ENCODE data around the gene CEP104.
A peak's percentile ranks its signal among the peaks of the same experiment; 100 is the strongest.

CEP104 gene

DNA sequence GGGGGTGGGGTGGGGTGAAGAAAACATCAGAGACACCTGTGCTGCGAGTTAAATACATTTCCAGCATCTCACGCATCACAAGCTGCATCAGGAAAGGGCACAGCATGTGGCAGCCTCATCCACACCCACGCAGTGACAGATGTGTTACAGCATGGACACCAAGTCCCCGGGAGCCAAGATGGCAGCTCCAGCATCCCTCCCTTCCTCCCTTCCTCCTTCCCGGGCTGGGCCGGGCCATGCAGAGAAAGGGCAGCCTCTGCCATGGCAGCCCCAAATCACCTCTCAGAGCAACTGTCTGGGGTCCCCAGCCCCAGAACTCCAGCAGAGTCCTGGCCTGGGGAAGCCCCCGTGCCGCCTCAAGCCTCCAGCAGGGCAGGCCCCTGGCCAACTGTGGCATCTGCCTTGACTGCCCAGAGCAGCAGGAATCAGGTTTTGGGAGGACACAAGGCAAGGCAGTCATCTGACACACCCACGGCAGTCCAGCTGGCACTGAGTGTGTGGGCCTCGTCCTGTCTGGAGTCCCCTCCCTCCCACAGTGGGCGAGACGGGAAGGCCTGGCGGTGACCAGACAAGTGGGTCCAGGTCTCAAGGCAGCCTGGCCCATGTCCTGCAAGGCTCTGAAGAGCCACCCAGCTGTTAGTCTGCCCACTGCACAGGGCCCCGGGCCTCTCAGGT, 78.3 kb downstream of the CEP104 start:
- no peak for DNase-seq (ENCODE audit: low spot score)

DNA sequence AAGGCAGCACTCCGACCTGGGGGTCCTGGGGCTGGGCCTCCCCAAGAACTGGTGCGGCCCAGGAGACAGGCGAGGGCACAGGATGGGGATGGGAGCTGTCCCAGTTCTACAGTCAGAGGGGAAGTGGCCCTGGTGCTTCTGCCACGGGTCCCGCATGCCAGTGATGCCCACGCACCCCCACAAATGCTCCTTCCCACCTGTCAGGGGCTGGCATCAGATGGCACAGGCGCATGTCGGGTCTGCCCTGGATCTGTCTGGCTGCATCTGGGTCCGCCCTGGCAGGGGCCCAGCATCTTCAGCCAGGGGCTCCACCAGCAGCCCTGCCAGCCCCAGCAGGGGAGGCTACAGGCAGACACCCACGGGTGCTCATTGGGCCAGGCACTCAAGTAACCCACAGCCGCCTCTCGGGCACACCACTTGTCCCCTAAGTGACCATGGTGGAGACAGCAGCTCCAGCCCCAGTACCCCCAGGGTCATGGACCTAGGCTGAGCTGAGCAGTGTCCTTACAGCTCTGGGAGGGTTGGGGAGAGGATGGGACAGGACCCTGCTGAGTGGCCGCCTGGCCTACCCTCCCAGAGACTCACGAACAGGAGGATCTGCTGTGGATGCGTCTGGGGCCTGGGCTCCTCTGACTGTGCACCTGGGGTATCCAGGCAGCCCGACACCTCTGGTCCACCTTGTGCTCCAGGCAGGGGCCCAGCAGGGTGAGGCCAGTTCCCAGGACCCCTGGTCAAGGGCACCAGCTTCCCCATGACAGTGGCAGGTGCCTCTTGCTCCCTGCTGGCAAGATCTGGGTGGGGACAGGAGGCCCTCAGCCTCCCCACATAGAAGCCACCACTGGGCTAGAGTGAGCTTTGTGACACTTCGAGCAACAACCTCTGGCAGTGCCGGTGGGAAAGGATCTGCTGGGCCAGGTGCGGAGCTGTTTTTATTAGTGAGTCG, 79.1 kb downstream of the CEP104 start:
- DNase-seq (ENCODE audit: low spot score) = no peak

GRCh38 chr1:3777078-3777547, 79.9 kb downstream of the CEP104 start:
- DNase-seq (ENCODE audit: low spot score) = no peak

GRCh38 chr1:3776231-3776961, 80.6 kb downstream of the CEP104 start:
- no peak for DNase-seq (ENCODE audit: low spot score)

DNA sequence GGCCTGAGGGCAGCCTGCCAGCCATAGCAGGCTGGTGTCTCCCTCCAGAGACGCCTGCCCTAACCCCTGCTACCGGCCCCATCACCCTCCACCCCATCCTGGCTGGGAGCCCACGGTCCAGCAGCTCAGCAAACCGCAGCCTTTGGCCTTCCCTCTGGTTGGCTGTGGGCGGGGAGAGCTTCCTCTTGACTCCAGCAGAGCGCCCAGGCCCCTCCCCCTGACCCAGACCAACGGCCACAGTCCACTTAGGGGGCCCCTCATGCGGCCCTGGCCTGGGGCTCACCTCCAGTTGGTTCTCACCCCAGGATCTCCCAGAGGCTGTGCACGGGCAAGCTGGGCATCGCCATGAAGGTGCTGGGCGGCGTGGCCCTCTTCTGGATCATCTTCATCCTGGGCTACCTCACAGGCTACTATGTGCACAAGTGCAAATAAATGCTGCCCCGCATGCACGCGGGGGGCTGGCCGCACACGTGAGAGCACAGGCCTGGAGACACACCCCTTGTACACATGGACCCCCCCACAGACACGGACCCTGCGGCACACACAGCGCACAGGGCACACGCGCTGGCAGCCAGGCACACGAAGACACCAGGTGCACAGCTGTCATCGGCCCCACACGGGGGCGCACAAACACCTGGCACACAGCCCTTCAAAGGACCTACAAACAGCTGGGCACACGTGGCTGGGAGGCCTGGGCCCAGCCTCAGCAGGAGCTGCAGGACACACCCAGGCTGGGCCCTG, 81.4 kb downstream of the CEP104 start:
- DNase-seq (ENCODE audit: low spot score) = peak; percentile 65

DNA sequence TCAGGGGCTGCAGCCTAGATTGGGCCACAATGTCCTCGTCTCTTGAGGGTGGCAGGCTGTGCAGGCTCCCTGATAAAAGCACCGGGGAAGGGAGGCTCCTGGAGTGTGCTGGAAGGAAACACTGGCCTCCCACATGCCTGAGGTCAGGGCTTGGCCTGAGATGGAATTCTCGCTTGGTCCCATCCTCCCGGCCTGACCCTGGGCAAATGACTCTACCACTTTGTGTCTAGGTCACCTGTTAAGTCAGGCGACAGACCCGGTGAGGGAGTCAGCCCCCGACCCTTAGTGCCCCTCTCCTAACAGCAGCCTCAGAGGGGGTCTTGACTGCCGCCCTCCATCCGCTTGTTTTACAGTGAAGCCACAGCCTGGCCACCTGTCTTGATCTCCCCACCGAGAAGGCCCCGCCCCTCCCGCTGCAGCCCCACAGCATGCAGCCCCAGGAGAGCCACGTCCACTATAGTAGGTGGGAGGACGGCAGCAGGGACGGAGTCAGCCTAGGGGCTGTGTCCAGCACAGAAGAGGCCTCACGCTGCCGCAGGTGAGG, 82.0 kb downstream of the CEP104 start:
- DNase-seq (ENCODE audit: low spot score) = no peak

DNA sequence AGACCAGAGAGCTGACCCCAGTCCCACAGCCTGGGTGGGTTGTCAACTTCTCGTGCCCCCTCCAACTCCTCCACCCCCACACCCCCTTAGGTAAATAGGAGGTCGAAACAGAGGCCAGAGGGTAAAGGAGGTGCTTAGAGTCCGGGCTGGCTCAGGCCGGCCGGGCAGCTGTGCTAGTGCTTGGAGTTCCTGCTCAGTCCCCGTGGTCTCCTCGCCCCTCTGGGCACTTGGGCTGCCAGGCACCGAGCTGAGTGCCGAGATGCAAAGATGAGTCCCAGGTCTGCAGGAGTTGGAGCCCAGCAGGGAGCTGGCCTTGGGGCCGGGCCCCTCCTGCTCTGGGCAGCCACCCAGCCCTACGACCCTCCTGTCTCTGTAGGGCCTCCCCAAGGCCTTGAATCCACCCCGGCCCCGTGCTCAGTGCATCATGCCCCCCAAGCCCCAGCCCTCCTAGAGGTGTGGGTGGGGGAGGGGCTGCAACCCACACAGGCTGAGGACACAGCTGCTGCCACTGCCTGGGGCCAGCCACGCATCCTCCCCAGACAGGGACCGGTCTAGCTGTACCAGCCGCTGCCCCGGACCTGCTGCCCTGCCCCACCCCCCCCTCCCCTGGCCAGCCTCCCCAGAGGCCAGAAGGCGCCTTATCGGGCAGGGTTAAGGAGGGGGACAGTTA, 82.6 kb downstream of the CEP104 start:
- no peak for DNase-seq (ENCODE audit: low spot score)

DNA sequence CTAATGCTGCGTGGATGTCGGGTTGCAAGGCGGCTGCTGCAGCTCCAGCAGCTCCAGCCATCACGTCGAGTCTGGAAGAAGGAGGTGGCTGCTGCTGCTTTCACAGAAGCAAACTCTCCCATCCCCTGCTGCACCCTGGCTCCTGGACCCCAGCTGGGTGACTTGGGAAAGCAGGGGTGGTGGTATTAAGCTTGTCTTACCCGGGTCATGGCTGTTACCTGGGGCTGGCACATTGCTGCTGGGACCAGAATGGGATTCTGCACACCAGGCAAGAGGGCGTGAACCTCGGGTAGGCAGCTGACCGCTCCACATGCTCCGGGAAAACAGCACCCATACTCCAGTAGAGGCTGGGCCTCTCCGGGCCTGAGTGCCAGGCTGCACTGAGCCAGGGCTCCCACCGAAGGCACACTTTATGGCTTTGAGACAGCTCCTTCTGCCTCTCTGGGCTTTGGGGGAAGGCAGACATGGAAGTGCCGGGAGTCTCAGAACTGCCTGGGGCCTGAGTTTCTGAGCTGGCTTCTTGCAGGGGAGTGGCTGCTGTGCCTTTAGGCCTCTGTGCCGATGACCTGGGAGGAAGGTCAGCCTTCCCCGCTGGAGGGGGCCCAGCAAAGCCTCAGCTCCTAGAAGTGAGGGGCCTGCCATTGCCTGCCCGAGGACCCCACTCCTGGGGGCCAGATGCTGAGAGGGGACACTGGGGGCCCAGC, 83.3 kb downstream of the CEP104 start:
- DNase-seq (ENCODE audit: low spot score) = no peak

DNA sequence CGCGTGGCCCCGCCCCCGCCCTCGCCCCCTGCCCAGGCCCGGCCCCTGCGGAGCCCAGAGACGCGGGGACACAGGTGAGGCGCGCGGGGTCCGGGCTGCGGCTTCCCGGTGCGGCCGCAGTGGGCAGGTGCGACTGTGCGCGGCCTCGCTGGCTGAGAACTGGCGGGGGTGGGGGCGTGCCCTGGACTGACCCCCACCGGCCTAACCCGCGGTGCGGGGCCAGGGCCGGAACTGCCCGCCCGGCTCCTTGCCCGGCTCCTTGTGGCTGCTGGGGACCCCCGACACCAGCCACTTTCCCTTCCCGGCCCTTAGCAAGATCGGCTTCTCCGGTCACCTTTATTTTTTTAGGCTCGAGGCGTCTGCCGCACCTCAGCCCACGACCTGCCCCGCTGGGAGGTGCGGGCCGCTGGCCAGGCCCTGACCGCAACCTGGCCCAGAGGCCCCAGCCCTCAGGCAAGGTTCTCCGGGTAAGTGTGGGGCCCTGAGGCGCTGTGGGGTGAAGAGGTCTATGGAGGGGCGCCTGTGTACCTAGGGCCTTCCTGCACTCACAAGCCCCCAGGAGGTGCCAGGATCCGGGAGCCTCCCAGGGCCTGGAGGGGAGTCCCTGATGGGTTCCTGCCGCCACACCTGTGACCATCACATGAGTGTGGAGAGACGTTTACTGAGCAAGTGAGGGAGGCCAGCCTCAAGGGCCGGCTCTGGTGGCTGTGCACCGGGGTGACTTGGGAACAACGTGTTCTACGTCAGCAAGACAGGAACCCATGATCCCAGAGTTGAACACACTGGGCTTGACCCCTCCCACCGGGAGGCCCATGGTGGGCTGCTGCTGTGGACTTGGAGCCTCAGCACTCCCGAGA, 84.1 kb downstream of the CEP104 start, which contains the start of gene SMIM1:
Gene SMIM1, plus strand, starts transcription at position 35 of the 857 bp plus-strand sequence. CDS start 2,625 bp downstream, outside the sequence.
- no peak for DNase-seq (ENCODE audit: low spot score)

- DNase-seq (ENCODE audit: low spot score) = peak; percentile 80
Measured at GRCh38 chr1:3772027-3772714, 84.8 kb downstream of the CEP104 start.

GRCh38 chr1:3771108-3772026, 85.6 kb downstream of the CEP104 start:
- DNase-seq (ENCODE audit: low spot score) = no peak

DNA sequence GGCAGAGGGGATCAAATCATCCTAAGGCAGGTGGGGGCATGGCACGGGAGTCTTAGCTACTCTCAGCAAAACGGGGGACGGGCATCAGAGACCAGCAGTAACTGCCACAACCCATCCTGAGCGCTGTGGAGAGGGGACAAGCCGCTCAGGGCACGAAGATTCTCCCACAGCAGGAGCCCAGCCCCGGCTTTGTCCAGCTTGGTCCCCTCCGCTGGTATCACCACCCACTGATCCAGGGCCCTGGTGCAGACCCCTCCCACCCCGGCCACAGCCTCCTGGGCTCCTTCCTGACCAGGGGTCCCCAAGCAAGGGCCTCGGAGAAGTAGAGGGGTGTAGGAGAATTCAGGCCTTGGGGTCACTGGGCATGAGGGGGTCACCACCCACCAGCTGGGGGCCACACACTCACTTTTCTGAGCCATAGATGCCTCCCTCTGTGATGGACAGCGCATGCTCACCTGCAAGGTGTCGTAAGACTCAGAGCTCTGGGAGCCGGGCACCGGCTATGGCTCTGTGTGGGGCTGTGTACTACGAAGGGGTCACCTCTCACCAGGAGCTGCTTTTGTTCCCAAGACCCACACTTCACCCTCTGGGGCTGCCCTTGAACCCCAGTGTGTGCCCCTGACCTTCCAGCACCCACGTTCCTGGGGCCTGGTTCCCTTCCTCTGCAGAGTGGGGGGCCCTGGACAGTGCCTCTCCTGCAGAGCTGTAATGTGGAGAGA, 86.8 kb downstream of the CEP104 start:
- no peak for DNase-seq (ENCODE audit: low spot score)

GRCh38 chr1:3768811-3769390, 88.1 kb downstream of the CEP104 start:
- no peak for DNase-seq (ENCODE audit: low spot score)

GRCh38 chr1:3767328-3767925, 89.6 kb downstream of the CEP104 start:
- DNase-seq (ENCODE audit: low spot score) = no peak

- no peak for DNase-seq (ENCODE audit: low spot score)
Measured at GRCh38 chr1:3763351-3764125, 93.5 kb downstream of the CEP104 start.

All from Ammon's horn (tissue), 1 donor.